GM21576 (cell line): ENCODE measurements around the gene IGFBPL1.
"Not testable (repeated sequence)": the region's sequence is repeated elsewhere in the genome, so short reads cannot be mapped to it uniquely, and the experiment has no call there.

Source experiments
- ATAC-seq: cut with Tn5 transposase; IDR thresholded peaks from one replicate; pipeline ENCODE4 v1.9.1; 2021; ENCODE audit warnings: mild to moderate bottlenecking, moderate library complexity; ENCODE audit not compliant: unreplicated experiment

IGFBPL1 gene

DNA sequence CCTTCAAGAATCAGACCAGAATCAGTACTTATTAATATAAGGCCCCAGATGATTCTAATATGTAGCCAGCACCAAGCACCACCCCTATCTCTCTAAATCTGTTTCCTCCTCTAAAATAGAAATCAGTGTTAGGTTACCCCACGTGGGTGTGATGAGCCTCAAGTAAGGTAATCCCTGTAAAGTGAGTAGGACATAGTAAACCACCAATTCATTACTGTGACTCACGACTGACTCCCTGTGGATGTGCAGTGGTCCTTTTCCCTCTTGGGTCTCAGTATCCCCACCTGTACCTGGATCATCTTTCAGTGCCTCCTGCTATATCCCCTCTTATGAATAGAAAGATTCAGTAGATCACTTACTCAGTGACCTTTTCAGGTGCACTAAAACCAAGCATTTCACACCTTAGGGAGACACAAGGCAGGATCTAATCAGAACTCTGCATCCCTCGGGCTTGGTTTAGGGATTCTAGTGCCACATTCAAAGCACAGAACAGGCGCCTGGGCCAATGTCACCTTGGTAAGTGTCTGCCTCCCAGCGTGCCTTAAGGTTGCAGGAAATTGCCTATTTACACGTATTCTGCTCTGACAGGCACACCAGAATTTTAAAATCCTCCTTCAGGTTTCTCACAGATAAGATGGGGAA is 43.9 kb downstream of the IGFBPL1 start:
- ATAC-seq = no peak

DNA sequence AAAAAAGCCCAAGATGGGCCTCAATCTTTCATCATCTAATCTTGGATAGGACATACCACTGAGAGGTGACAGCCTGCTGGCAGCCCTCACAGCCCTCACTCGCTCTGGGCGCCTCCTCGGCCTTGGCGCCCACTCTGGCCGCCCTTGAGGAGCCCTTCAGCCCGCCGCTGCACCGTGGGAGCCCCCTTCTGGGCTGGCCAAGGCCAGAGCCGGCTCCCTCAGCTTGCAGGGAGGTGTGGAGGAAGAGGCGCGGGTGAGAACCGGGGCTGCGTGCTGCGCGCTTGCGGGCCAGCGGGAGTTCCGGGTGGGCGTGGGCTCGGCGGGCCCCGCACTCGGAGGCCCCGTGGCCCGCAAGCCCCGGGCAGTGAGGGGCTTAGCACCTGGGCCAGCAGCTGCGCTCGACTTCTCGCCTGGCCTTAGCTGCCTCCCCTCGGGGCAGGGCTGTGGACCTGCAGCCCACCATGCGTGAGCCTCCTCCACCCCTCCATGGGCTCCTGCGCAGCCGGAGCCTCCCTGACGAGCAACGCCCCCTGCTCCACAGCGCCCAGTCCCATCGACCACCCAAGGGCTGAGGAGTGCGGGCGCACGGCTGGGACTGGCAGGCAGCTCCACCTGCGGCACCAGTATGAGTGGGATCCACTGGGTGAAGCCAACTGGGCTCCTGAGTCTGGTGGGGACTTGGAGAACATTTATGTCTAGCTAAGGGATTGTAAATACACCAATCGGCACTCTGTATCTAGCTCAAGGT is 46.7 kb downstream of the IGFBPL1 start:
- ATAC-seq = not testable (repeated sequence)

DNA sequence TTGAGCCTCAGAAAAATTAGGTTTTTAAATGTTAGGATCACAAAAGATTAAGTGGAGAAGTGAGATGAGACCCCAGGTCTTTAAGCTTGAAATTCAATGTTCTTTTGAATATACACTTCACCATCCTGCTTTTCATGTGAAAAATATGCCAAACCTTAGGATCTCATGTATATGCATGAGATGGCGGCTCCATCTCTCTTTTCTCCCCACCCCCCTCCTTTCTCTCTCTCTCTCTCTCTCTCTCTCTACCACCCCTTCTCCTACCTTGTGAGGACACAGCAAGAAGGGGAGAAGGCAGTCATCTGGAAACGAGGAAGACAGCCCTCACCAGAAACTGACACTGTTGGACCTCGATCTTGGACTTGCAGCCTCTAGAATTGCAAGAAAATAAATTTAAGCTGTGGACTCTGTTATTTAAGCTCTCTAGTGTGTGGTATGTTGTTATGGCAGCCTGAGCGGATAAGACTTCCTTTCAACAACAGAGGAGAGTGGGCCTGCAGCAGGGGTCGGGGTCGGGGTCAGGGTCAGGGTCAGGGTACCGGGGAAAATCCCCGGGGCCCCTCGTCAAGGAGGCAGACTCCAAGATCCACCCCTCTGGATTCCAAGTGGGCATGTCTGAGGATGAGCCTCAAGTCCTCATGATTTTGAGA is 48.1 kb downstream of the IGFBPL1 start:
- no peak for ATAC-seq

DNA sequence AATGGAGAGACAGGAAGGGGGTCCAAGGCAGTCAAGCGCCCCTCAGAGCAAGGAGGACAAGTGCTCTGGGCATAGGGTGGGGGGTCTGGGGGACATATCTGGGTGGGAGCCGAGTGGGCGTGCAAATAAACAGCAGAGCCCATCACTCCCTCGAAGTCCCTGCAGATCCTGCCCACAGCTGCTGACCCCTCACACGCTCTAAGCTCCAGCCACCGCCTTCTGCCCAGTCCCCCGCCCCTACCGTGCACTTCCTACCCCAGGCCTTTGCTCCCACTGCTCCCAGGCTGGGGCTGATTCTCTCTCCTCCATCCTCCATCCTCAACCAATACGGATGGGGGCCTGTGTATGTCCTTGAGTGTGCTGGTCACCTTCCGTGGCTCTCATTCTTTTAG is 48.7 kb downstream of the IGFBPL1 start:
- no peak for ATAC-seq

DNA sequence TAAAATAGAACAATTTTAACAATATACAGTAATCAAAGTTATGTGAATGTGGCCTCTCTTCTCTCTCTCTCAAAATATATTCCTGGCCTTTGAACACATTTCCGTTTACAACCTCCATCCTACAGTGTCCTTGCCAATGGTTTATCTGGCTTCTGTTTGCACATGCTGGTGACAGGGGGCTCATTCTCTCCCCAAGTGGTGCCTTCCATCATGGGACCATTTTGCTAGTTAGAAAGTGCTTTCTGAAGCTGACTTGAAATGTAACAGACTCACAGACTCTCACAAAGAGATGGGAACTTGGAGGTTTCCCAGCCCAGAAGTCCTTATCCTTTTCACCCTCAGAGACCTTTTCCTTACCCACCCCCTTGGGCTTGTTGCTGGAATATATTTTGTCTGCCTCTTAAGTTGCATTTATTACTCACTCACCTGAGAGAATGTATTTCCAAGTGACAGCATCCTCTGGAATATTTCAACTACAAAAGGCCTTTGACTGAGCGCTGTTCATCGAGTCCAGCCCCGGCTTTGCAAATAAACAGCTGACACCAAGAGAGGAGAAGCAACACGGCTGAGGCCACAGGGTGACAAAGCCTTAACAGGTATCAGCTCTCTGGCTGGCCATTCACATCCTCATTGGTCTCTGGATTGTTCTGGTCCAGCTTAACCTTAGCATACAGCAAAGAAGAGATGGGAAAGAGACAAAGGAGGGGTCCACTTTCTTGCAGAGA is 49.2 kb downstream of the IGFBPL1 start:
- ATAC-seq = no peak

DNA sequence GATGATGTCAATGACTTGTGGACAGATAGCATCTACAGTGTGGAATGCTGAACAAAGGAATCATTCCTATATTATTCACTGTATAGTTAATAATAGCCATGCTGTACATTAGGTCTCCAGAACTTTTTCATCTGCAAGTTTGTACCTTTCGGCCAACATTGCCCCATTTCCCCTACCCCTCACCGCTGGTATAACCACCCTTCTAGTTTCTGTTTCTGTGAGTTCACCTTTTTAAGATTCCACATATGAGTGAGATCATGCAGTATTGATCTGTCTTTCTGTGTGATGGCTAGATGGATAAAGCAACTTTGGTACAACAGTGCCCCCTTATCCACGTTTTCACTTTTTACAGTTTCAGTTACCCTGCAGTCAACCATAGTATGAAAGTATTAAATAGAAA is 50.6 kb downstream of the IGFBPL1 start:
- no peak for ATAC-seq

DNA sequence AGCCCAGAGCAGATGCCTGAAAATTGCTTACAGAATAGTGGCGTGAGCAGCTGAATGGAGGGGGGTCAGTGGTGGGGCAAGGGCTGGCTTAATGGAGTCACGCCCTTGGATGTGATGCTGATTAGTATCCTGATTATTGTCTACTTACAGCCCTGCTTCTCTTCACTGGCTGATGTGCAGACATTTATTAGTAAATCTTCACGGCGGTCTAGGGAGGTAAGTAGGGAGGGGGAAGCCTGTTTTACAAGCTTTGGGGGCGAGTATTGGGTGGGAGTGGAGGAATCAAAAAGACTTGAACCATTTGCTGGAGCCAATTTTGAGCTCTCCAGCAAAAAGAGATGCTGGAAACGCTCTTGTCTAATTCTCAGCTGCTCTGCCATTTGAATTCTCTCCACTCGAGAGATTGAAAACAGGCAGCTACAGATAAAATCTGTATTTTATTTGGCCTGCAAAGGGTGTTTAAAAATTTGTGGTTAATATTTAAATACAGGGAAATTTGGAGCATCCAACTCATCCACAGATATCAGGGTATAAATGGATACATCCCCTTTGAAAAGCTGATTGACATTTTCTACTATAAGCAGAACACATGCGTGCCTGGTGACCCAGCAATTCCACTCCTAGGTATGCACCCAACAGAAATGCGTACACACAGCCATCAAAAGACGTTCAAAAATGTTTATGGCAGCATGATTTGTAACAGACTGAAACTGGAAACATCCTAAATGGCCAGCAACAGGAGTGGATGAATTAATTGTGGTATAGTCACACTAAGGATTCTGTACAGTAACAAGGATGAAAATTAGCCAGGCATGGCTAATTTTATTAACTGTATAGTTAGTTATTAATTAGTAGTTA is 51.3 kb downstream of the IGFBPL1 start:
- ATAC-seq = no peak

DNA sequence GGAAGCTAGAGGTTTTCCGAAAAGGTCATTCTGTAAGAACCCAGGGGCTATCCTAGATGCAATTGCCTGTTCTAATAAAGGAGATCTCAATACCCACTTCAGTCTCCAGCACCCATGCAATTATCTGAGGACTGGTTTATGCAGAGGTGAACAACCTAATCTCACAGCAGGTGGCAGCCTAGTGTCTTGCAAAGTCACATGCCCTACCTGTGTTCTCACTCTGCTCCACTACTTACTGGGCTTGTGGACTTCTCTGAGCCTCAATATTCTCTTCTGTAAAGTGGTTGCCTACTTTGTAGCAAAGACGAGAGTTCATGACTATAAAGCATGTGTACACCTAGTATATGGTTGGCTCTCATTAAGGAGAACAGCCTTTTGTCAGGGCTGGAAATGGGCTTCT is 52.8 kb downstream of the IGFBPL1 start:
- ATAC-seq = no peak

DNA sequence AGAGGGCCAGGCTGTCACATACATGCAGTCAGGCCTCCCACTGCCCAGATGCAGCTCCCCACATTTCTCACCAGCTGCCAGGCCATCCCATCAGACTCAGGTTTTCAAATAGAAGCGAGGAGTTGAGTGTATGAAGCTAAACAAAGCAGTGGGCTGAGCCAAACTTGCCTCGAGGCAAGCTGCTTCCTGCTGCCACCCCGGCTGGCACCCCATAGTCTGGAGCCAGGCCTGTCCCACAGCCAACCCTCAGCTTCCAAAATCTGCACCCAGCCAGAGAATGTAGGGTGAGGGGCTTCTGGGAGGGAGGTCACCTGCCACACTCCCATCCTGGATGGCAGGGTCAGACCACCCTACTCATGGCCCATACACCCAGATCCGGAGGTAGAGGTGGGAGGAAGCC is 54.1 kb downstream of the IGFBPL1 start:
- ATAC-seq = no peak

DNA sequence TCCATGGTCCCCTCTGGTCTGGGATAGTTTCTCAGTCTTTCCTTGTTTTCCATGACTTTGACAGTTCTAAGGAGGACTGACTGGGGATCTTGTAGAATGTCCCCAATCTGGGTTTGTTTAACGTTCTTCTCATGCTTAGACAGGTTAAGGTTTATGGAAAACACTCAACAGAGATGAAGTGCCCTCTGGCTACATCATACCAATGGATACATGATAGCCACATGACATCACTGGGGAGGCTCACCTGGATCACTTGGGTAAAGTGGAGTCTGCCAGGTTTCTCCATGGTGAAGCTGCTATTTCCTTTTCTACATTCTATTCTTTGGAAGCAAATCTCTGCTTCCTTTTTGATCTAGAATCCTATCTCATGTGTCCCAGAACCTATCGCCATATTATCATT is 55.5 kb downstream of the IGFBPL1 start:
- ATAC-seq = no peak

DNA sequence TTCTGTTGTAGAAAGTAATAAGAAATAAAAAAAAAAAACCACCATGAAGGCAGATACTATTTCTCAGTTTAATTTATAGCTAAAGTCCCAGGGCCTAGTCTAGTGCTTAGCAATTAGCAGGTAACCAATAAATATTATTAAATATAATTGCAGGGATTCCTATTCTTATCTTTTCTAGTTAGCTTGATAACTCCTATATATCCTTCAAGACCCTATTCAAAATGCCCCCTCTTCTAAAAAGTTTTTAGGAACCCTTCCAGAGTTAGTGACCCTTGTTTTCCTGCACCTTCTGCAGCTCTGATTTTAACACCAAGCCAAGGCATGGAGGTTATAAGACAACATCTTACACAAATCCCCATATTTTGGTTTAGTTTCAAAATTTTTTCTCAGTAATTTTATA is 56.4 kb downstream of the IGFBPL1 start:
- no peak for ATAC-seq

DNA sequence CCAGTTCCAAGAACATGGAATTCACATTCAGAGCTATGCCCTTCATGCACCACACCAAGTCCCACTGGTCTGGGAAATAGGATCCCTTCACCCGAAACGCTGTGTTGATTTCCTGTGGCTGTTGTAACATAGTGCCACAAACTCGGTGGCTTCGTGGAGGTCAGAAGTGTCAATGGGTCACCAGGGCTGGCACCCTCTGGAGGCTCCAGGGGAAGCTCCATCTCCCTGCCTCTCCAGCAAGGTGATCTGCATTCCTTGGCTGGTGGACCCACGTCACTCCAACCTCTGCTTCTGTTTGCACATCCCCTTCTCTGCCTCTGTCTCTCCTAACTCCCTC is 60.7 kb downstream of the IGFBPL1 start:
- no peak for ATAC-seq

DNA sequence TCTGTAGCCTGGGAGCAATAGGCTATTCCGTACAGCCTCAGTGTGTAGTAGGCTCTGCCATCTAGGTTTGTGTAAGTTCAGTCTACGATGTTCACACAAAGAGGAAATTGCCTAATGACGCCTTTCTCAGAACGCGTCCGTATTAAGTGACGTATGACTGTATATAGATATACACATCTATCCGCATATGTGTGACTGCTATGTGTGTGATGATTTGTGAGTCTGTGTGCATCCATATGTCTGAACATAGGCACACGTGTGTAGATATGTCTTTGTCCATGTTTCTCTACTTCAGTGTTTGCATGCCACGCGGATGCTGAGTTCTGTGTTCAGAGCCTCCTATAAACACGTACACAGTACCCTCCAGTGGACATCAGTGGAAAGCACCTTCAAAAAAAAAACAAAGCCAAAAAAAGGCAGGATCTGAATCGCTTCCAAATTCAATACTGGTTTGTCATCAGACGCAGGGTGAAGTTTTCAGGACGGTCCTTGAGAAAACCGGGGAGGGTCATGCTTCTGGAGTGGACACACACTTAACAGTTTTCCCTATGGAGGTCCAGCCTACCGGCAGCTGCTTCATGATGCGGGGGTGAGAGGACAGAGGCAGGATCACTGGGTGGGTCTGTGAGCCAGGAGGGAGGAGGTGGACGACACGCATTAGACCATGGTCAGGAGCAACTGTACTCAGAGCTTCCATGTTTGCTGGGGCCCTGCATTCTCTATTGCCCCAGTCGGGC is 61.2 kb downstream of the IGFBPL1 start:
- ATAC-seq = no peak

DNA sequence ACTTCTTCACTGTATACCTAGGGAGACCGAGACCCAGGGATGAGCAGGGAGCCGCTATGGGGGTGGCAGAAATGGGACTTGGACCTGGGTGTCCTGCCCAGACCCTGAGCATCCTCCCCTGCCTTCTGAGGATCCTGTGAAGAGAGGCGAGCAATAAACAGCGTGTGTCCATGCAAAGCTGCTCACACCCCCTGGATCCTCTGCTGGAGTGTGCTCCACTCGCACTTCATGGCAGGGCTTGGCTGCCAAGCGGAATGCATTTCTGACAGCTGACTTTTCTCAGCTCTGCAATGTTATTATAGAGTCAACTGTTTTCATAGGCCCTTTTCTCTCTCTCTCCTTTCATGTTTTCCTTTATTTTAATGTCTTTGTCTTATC is 62.8 kb downstream of the IGFBPL1 start:
- ATAC-seq = no peak

DNA sequence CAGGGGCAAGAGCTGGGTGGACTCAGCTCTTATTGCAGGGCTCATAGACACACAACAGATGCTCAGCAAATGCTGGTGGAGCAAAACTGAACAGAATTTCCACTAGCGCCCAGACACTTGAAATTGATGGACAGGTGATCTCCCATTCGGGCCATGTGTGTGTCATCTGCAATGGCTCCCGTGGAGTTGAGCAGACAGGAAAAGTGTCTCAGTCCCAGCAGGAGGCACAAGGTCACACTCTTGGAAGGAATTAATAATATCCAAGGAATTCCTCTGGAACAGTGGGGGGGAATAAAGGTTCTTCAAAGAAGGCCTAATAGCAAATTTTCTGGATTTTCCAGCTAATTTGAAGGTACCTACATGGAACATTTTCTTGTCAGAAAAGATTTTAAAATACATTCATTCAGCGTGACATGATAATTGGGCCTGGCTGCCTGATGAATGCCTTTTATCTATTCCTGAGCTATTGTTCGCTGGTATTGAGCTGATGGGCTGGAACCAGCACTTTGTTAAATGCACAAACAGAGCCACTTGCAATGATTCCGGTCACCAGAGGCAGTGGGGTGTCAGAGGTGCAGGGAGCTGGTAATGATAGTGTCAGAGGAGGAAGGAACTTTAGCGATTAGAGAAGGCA is 63.3 kb downstream of the IGFBPL1 start:
- no peak for ATAC-seq

DNA sequence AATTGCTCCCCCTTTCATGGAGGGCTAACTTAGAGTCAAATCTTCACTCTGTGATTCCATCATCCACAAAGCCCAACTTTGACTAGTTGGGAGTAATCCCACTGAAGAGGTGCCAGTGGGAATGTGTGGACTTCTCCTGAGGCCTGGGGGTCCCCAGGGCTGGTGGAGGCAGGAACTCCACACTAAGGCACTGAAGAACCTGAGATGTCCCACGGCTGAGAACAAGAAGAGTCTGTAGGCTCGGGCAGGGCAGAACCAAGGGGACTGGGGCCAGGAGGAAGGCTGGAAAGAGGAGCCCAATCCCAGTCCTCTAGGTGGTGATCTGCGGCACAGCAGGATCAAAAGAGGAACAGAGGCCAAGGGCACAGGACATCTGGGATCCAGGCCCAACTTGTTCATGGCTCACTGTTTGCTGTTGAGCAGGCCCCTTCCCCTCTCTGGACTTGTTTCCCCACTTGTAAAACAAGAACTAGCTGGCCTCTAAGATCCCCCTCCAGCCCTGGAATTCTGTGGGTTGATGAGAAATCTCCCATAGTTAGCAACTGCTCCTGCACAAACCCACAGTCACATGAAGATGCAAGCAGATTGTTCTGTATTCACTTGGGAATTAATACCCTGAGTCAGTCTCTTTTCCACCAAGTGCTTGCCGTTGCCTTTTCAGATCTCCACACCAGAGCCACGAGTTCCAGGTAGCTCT is 64.4 kb downstream of the IGFBPL1 start:
- no peak for ATAC-seq

DNA sequence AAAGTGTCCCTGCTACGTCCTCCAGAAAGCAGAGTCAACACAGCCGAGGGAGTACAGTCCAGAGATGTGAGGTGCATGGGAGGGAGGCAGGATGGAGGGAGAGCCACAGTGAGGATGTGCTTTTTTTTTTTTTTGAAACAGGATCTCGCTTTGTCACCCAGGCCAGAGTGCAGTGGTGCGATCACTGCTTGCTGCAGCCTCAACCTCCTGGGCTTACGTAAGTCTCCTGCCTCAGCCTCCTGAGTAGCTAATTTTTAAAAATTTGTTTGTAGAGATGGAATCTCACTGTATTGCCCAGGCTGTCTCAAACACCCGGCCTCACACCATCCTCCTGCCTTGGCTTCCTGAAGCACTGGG is 65.0 kb downstream of the IGFBPL1 start:
- no peak for ATAC-seq

DNA sequence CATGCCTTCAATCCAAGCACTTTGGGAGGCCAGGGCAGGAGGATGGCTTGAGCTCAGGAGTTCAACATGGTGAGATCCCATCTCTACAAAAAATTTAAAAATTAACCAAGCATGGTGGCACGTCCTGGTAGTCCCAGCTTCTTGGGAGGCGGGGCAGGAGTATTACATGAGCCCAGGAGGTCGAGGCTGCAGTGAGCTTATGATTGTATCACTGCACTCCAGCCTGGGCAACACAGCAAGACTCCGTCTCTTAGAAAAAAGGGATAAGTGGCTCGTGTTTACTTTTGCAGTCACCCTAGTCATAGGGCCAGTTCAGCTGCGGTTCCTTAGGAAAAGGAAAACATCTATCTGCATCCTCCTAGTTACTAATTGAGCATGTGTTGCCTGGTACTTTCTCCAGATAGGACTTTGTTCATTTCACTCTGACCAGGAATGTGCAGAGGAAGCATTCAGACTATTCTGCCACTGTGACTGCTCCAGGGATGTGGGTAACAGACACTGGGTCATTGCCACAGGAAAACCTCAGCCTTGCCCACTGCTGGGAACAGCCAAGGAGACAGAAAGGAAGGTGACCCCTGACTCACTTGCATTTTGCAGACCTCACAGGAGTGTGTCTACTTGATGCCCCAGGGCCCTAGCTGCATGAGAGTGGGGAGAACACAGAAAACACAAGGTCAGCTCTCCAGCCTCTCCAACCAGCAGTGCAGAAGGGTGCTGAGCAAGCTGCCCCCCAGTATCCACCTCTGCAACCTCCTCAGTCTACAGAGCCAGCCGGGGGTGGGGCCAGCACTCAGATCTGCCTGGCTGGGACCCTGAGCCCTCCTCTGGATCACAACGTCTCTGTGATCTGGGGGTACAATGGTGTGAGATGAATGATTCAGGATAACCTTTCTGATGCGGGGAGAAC is 65.6 kb downstream of the IGFBPL1 start:
- ATAC-seq = no peak
